Choroid plexus epithelial cell (primary cell): ENCODE results near the gene SERPINH1.

Source experiments
- DNase-seq: peaks from one replicate; pipeline ENCODE4 v3.0.0-alpha.2; 2010; ENCODE audit warnings: low read depth
- H3K4me3 ChIP-seq: 2 replicates; pipeline ENCODE4 v1.5.1; 2011; ENCODE audit warnings: low read depth, mild to moderate bottlenecking, control low read depth, low read length, moderate library complexity
- TF ChIP-seq, protein P1 (sequence below): conservative IDR thresholded peaks from 2 replicates; pipeline ENCODE4 v1.5.1; 2011; ENCODE audit warnings: low read depth, mild to moderate bottlenecking, control low read depth, inconsistent platforms, low read length, moderate library complexity

SERPINH1 gene

DNA sequence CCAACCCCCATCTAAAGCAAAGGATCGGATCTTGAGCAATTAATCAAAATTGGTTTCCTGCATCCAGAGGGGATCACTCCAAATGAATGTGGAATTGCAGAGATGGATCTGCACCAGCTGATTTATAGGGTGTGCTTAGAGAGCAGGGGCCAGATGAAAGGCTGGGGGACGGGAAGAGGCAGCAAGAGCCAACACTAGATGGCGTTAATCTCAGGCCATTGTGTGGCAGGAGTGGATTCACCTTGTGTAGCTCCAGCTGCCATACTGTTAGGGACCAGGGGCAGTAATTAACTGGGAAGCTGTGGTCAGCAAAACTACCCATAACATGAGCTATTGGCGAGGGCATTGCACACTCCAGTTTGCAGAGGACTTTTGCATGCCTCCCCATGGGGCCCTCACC is 35.6 kb downstream of the SERPINH1 start:
- TF ChIP-seq, protein P1, sequence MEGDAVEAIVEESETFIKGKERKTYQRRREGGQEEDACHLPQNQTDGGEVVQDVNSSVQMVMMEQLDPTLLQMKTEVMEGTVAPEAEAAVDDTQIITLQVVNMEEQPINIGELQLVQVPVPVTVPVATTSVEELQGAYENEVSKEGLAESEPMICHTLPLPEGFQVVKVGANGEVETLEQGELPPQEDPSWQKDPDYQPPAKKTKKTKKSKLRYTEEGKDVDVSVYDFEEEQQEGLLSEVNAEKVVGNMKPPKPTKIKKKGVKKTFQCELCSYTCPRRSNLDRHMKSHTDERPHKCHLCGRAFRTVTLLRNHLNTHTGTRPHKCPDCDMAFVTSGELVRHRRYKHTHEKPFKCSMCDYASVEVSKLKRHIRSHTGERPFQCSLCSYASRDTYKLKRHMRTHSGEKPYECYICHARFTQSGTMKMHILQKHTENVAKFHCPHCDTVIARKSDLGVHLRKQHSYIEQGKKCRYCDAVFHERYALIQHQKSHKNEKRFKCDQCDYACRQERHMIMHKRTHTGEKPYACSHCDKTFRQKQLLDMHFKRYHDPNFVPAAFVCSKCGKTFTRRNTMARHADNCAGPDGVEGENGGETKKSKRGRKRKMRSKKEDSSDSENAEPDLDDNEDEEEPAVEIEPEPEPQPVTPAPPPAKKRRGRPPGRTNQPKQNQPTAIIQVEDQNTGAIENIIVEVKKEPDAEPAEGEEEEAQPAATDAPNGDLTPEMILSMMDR, result peak; percentile 82
- peak; percentile 57 for DNase-seq

DNA sequence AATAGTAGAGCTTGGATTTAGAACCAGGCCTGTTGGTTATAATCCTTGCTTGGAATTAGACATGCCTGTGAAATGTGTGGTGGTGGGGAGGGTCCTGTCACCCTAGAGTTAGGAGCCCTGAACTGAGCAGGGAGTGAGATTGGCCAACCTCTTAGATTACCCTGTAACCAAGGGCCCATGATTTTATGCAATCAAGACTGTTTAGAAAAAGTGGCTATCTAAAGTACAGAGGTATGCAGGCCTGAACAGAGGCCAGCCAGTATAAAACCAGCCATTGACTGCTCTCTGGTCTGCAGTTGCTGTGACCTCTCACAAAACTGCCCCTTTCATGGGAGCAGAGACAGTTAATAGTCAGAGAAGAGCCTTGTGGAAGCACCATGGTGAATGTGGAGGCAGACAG is 36.2 kb downstream of the SERPINH1 start:
- DNase-seq, result no peak
- TF ChIP-seq, protein P1, result no peak
- no peak overlapping the region for H3K4me3 ChIP-seq

More for the DNA sequence above, 35.6 kb downstream of the SERPINH1 start:
- H3K4me3 ChIP-seq, result no peak overlapping the region

DNA sequence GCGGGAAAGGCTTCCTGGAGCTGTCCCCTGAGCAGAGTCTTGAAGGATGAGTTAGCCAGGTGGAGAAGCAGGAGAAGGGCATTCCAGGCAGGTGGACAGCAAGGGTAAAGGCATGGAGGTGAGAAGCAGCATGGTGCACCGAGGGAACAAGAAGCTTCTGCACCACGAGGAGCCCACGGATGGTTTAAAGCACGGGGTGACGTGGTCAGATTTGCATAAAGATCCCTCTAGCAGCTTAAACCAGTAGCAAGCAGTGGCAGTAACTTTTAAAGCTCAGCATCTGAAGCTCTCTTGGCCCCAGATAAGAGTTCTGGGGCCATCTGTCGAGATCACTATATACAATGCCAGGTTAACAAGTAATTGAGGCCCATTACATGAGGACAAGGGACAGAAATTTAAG is 36.8 kb downstream of the SERPINH1 start:
- TF ChIP-seq, protein P1, result no peak

DNA sequence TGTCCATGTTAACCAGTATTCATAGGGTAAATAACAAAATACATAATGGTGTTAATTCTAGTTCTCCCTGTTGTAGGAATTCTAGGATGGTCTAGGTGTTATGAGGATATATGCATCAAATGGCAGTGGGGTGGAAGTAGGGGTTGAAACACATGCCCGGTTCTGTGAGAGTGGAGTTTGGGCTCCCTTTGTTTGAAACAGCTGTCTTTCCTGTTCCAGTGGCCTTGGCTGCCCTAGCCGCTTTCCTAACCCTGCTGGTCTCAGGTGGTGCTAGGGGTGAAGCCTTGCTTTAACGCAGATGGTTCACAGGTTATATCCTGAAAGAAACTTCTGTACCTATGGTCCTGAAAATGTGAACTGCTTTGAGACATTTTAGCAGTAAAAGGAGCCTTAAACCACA is 38.3 kb downstream of the SERPINH1 start:
- H3K4me3 ChIP-seq, result no peak overlapping the region
- TF ChIP-seq, protein P1, result no peak
- no peak for DNase-seq

More for the DNA sequence above, 36.8 kb downstream of the SERPINH1 start:
- no peak overlapping the region for H3K4me3 ChIP-seq
- no peak for DNase-seq

DNA sequence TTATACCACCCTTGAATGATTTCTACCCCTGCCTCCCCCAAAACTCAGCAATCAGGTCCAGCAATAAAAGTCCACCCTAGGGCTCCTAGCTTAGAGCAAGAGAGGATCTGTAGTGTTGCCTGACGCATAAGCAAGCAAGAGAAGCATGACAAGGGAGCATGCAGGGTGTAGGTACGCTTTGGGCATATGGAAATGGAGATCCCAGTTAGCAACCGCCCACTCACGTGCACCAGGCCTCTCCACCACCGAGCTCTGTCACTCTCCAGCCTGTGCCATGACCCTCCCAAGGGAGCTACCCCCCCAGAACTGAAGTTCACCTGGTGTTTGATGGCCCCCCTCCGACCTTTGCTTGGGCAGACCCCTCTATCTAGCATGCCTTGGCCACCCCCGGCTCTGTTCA is 39.4 kb downstream of the SERPINH1 start:
- no peak for DNase-seq
- TF ChIP-seq, protein P1, result no peak
- no peak overlapping the region for H3K4me3 ChIP-seq

DNA sequence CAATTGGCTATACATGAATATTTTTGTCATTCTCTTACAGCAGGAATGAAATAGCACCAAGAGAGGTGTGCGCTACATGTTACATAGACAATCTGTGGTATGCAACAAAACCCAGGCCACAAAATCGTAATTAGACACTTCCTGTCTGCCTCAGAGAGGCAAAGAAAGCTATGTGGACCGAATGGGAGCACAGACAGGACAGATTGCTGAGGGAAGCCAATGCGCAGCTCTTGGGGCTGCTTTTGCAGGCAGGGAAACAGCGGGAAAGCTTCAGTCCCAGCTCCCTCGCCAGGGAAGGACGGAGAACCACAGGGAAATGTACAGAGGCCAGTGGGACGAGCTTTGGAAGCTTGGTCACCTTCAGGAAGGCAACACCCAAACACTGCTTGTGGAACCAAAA is 40.9 kb downstream of the SERPINH1 start:
- peak; percentile 67 for DNase-seq
- TF ChIP-seq, protein P1, result no peak
- no peak overlapping the region for H3K4me3 ChIP-seq

DNA sequence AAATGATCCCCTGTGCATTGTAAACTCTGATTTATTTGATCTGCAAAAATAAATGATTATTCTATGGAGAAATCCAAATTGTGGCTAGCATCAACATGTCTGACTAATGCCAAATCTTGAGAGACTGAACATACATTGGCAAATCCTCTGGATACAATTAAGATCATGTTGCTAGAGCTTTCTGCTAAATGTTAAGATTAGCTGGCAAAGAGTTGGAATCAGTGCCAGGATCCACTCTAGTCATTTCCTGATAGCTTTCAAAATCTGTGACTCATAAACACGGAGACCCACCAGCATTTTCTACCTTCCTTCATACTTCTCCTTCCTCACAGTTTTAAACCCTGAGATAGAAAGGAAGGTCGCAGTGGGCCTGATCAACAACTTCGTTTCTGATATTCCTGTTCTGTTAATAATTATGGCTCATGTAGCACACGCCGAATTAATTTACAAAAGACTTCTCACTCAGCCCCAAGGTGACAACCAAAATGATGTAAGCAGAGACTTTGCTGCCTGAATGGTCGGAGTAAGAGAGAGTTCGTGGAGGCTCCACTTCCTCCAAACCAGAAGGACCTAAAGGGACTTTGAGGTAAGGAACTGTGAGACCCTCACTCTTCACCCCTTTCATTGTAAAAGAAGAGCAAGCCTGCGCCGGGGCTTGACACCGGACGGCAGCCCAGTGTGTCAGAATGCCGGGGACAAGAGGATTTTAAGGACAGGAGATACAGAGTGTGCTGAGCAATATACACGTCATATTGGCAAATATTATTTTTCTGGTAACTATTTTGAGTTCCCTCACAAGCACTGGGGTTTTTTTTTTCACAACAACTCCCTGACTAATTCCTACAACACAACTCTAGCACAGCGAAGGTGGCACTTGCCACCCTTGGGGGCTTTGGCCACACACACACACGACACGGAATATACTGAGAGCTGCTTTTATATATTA is 42.0 kb downstream of the SERPINH1 start:
- DNase-seq, result peak; percentile 74
- TF ChIP-seq, protein P1, result no peak
- H3K4me3 ChIP-seq, result no peak overlapping the region
